Keratinocyte (primary cell): Measurements from ENCODE around the gene EMP2.

Source experiments
- CTCF ChIP-seq, 3 experiments: IDR thresholded peaks in 1 of 3; conservative IDR thresholded peaks in 1 of 3; optimal IDR thresholded peaks in 1 of 3; 2 replicates in 2 of 3; 3 replicates in 1 of 3; pipeline versions ENCODE3 to v1.5.1; 2011; ENCODE audit warnings: low read length in 3 of 3, mild to moderate bottlenecking in 3 of 3, moderate library complexity in 2 of 3, control low read depth in 1 of 3, inconsistent platforms in 1 of 3; ENCODE audit not compliant: insufficient read depth in 2 of 3; ENCODE audit errors: extremely low read depth in 1 of 3
- EZH2 ChIP-seq: IDR thresholded peaks from one replicate; pipeline ENCODE4 v1.6.1; 2012; ENCODE audit warnings: inconsistent platforms, mild to moderate bottlenecking, low read length, moderate library complexity

- TF ChIP-seq CTCF (optimal IDR thresholded peaks at IDR 0.05 in 1 of 3, IDR thresholded peaks at IDR 0.05 in 1 of 3, conservative IDR thresholded peaks at IDR 0.05 in 1 of 3; ENCODE audit: extremely low read depth in 1 of 3, insufficient read depth in 2 of 3, low read length in 3 of 3), result no peak
- TF ChIP-seq EZH2, result no peak
Measured at GRCh38 chr16:10511829-10512228, 68.6 kb downstream of the EMP2 start.
